HG03520 (cell line): Measurements from ENCODE around the gene PRG3.
"Not testable (repeated sequence)": the region's sequence is repeated elsewhere in the genome, so short reads cannot be mapped to it uniquely, and the experiment has no call there.

ENCODE experiments used
- ATAC-seq: cut with Tn5 transposase; IDR thresholded peaks from one replicate; pipeline ENCODE4 v1.9.1; 2021; ENCODE audit warnings: mild to moderate bottlenecking, moderate library complexity; ENCODE audit not compliant: unreplicated experiment

PRG3 gene

DNA sequence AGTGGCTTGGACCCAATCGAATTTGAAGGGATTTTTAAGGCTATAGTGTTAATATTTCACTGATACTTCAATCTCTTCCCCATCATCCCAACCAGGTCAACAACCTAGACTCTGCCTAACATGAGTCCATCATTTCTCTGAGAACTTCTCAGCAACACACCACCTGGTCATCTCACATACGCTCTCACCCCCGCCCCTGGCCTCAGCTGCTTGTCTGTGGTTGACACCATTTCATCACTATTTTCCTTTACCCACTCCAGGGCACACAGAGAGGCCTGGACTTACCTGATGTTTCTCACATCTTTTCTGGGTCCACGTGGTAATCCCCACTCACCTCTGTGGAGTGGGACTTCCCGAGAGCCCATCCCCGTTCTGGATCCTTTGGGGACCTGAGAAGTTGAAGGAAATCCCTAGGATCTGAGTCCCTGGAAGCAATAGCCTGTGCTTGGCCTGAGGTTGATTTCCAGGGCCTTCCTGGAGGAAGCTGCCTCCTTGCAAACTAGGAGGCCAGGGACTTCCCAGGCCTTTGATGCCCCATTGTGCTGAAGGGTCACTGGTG, 39.6 kb downstream of the PRG3 start:
- no peak for ATAC-seq

DNA sequence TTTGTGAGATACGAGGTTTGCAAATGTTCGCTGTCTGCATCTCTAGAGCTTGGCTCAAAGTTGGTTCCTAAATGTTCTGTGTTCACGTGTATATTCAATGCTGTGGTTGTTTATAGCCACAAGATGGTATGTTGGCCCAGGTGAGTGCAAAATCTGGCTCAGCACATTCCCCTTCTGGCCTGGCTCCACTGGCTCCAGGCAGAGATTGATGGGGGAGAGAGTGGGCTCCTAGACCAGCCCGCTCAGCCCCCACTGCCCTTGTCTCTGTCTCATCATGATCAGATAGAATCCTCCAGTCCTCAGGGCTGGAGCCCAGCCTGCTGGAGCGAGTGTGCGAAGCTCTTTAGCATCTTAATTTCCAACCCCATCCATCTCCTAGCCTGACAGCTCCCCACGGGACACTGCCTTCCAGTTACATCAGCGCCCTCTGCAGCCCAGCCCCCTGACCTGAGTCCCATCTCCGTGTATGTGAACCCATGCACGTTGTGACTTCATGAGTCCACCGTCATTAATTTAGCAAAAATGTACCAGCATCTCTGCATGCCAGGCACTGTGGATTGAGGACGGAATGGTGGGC, 40.8 kb downstream of the PRG3 start:
- no peak for ATAC-seq

DNA sequence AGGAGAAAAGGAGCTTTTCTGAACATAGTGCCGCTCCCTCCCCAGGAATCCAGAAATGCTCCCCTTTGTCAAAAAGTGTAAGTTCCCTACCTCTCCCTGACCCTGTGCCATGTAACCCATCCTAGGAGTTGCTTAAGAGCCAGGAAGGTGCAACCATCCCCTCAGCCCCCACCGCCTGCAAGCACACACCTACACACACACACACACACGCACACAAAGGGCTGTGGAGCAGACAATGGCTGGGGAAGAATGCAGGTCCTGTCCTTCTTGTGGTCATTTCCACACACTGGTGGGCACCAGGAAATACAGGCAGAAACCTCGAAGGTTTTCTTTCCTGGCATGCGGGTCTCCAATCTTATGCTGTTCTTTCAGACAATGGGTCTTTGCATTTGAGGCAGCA, 41.6 kb downstream of the PRG3 start:
- no peak for ATAC-seq

DNA sequence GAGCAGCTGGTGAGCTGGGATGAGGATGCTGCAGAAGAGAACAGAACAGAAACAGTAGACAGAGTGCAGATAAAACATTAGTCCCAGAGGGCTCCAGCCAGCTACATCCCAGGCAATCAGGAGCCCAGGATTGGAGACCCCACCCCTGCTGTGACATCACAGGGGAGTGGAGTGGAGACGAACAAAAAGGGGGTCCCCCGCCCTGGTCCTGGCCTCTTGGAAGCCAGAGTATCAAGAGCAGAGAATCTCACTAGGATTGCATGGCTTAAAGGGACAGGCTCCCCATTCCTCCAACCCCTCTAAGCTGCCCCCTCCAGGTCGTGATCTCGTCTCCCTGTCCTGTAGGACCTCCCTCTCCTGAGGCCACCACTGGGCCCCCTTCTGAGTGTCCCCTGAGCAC, 42.8 kb downstream of the PRG3 start, which contains the start of gene P2RX3:
Gene P2RX3, plus strand, starts transcription at position 211 of the 400 bp plus-strand sequence. CDS start 199 bp downstream, outside the sequence.
- ATAC-seq = no peak

DNA sequence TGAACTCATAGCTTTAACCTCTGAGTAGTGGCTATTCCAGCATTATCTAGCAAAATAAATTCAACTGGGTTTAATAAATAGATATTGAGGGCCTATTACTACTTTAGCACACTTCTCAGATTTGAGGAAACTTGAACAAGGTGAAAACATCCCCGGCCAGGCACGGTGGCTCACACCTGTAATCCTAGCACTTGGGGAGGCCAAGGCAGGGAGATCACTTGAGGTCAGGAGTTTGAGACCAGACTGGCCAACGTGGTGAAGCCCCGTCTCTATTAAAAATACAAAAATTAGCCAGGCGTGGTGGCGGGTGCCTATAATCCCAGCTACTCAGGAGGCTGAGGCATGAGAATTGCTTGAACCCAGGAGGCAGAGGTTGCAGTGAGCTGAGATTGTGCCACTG, 44.1 kb downstream of the PRG3 start:
- ATAC-seq = not testable (repeated sequence)

DNA sequence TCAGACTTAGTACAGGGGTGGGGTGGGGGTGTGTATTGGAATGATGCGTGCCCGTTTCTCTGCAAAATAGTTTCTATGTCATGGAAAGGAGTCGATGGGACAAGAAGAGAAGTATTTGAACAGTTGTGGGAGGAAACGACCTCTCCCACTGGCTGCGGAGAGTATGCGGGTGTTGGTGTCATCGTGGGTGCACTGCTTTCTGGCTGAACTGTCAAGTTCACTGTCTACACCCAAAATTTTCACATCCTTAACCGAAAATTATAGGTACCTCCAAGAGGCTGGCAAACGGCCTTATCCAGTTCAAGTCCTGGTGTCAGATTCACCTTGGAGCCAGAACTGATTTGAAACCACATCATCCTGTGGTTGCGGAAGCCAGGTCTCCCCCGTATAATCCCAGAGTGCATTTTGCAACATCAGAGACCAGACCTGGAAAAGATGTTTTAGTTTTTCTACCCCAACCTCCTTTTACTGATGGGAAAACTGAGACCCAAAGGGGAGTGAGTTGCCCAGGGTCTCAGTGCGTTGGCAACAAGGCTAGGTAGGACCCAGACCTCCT, 44.8 kb downstream of the PRG3 start:
- ATAC-seq = no peak

DNA sequence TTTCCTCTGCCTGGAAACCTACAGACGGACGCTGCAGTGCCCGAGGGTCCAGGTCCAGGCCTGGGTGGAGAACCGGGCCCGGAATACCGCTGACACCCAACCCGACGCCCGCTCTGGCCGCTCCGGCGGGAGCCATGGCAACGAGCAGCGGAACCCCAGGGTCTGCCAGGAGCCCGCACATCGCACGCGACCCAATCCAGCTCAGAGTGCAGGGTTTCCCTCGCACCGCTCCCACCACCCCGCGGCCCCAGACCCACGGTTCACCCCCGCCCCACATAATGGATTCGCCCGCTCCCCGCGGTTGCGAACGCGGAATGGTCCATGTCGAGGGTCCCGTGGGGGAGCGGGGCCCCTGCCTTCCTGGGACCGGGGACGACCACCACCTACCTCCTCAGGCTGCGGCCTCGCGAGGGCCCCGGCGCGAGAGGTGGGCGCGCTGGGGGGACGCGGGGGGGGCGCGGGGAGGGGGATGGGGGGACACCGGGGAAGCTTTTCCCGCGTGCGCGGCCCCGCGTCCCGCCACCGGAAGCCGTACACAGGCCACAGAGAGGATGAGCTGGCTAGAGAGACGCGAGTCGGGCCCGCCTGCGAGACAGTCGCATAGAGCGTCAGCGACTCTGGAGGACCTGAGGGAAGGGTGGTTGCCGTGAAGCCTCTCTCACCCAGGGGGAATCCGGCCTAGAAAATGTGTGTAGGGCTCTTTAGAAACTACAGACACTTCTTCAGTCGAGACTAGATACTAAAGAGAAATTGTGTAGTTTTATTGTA, 45.4 kb downstream of the PRG3 start, which contains the start of gene SSRP1:
Gene SSRP1, minus strand, starts transcription at position 550 of the 768 bp plus-strand sequence. CDS start 771 bp downstream, outside the sequence.
- peak; percentile 99 for ATAC-seq

DNA sequence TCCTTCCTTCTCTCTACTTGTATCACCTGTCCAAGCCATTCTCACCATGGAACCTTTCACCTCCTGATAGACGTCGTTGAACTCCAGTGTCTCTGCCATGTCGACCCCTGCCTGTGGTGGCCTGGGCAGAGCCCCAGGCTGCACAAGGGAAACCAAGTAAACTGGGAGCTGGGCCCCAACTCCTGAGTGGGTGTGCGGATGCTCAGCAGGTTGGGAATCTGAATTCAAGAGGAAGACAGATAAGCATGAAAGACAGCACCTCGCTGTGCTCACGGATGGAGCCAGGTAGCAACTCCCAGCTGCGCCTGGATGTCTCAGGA, 46.0 kb downstream of the PRG3 start:
- ATAC-seq = no peak

DNA sequence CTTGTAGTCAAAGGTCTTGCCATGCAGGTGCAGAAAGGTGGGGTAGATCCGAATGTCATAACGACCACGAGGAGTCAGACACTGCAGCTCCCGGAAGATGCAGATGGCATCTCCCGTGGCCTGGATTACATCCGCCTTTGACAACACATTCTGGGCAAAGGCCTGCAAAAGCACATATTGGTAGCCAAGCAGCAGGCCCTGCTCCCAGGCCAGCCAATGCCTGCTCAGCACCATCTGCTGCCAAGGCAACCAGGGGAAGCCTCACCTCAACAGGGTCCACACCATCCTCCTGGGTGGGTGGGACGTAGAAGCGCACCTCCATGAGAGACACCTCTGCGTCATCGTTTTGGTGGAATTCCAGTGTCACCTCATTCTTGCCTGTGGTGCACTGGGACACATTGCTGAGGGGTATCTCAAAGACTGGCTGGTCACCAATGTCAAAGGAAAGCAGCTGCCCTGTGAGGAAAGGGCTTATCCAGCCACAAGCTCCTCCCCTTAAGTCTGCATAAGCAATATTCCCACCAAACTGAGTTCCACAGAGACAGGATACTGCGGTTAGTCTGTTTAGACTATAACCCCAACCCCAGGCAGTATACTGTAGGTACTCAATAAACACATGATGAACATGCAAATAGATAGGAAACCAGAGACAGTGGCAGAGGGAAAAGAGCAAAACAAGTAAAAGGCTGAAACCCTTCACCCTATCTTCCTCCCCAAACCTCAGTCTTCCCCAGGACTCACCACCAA, 48.1 kb downstream of the PRG3 start:
- no peak for ATAC-seq

DNA sequence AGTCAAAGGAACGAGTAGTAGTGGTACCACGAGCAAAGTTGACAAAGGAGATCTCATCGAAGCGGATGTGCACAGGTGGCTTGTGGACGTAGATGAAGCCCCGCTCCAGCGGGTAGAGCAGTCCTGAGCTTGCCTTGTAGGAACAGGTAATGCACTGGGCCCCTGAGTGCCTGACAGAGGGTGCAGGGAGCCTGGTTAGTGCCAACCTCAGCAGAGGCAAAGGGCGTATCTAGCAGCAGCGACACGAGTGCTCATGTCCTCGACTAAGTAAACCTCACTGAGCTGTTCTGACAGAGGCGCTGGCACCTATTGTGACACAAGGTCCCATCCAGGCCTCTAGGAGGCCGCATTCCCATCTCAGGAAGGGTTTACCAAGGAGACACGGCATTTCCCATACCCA, 49.2 kb downstream of the PRG3 start:
- no peak for ATAC-seq

DNA sequence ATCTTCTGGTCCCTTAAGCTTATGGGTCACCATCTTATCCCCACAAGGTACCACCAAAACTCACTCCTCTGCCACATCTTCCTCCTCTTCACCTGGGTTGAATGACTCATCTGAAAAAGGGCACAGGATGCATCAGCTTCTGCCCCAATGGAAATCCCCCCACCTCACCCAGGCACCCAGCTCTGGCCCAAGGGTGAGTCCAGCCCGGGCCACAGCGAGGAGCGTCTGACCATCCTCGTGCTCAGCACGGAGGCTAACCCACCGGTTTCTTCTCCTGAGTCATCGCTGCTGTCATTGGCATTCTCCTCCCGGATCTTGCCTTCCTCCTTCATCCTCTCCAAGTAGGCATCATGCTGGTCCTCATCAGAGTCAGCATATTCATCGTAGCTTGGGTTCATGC, 50.9 kb downstream of the PRG3 start:
- ATAC-seq = no peak

DNA sequence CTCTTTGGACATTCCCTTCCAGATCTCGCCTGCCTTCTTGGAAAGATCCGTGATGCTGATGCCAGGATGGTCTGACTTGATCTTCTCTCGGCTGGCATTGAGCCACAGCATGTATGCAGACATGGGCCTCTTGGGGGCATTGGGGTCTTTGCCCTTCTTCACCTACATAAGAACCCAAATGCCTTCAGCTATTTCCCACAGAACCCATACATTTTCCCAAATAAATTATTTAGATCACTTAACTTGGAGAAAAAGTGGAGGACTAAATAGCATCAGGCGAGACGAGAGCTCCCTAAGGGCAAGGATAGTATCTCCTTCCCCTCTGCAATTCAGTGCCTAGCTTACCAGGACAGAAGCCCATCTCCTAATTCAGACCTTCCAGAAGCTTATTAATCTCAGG, 53.2 kb downstream of the PRG3 start:
- ATAC-seq = no peak
